H9 (cell line): ENCODE measurements around the gene LPCAT3. TPM values are rescaled to one million over a fixed set of nuclear protein-coding genes. Genes with fewer than 3 reads are reported as not detected.

Experiments
- DNase-seq: peaks from one replicate; pipeline ENCODE4 v3.0.0-alpha.2; 2017
- H2AFZ ChIP-seq: one replicate; pipeline ENCODE4 v1.6.1; 2013; ENCODE audit warnings: mild to moderate bottlenecking, low read length, control low read depth, moderate library complexity
- H2AK5ac ChIP-seq: 2 replicates; pipeline ENCODE4 v1.6.1; 2013; ENCODE audit warnings: low read length, control low read depth, mixed read lengths; ENCODE audit not compliant: insufficient read length
- H2BK120ac ChIP-seq: one replicate; pipeline ENCODE4 v1.6.1; 2013; ENCODE audit warnings: low read depth, mild to moderate bottlenecking, low read length, control low read depth, inconsistent platforms; ENCODE audit not compliant: poor library complexity, severe bottlenecking
- H2BK12ac ChIP-seq: 2 replicates; pipeline ENCODE4 v1.6.1; 2013; ENCODE audit warnings: low read length, control low read depth, mixed read lengths, low read depth; ENCODE audit not compliant: insufficient read length
- H2BK15ac ChIP-seq: 2 replicates; pipeline ENCODE4 v1.6.1; 2013; ENCODE audit warnings: low read depth, low read length, control low read depth
- H2BK20ac ChIP-seq: one replicate; pipeline ENCODE4 v1.6.1; 2013; ENCODE audit warnings: low read depth, mild to moderate bottlenecking, low read length, control low read depth, inconsistent platforms; ENCODE audit not compliant: poor library complexity, severe bottlenecking
- H2BK5ac ChIP-seq: 2 replicates; pipeline ENCODE4 v1.6.1; 2013; ENCODE audit warnings: low read length, control low read depth, mixed read lengths; ENCODE audit not compliant: insufficient read length
- H3K14ac ChIP-seq: 2 replicates; pipeline ENCODE4 v1.6.1; 2013; ENCODE audit warnings: low read length, control low read depth; ENCODE audit not compliant: insufficient read depth
- H3K18ac ChIP-seq: 2 replicates; pipeline ENCODE4 v1.6.1; 2013; ENCODE audit warnings: low read depth, mild to moderate bottlenecking, mixed read lengths, low read length, control low read depth; ENCODE audit not compliant: insufficient read length
- H3K23ac ChIP-seq: 2 replicates; pipeline ENCODE4 v1.6.1; 2013; ENCODE audit warnings: low read length, control low read depth, mixed read lengths, low read depth; ENCODE audit not compliant: insufficient read length
- H3K23me2 ChIP-seq: 2 replicates; pipeline ENCODE4 v1.6.1; 2013; ENCODE audit warnings: low read depth, mild to moderate bottlenecking, mixed read lengths, low read length, control low read depth; ENCODE audit not compliant: insufficient read length, poor library complexity, severe bottlenecking
- H3K27ac ChIP-seq: 2 replicates; pipeline ENCODE4 v1.5.1; 2013; ENCODE audit warnings: low read length, control low read depth, mixed read lengths, low read depth; ENCODE audit not compliant: insufficient read length
- H3K27me3 ChIP-seq: 2 replicates; pipeline ENCODE4 v1.6.1; 2013; ENCODE audit warnings: low read length, control low read depth, inconsistent platforms; ENCODE audit not compliant: insufficient read depth
- H3K4ac ChIP-seq: 2 replicates; pipeline ENCODE4 v1.6.1; 2013; ENCODE audit warnings: low read depth, mild to moderate bottlenecking, control low read depth, inconsistent platforms, low read length, moderate library complexity
- H3K4me1 ChIP-seq: 2 replicates; pipeline ENCODE4 v1.6.1; 2013; ENCODE audit warnings: low read length, control low read depth, inconsistent platforms; ENCODE audit not compliant: insufficient read depth
- H3K4me2 ChIP-seq: 2 replicates; pipeline ENCODE4 v1.6.1; 2013; ENCODE audit warnings: low read length, control low read depth, mixed read lengths; ENCODE audit not compliant: insufficient read length, insufficient read depth
- H3K56ac ChIP-seq: 2 replicates; pipeline ENCODE4 v1.6.1; 2013; ENCODE audit warnings: low read depth, mild to moderate bottlenecking, mixed read lengths, low read length, control low read depth; ENCODE audit not compliant: insufficient read length
- H3K79me1 ChIP-seq: 2 replicates; pipeline ENCODE4 v1.6.1; 2013; ENCODE audit warnings: low read depth, mild to moderate bottlenecking, moderate library complexity, low read length, control low read depth, inconsistent platforms; ENCODE audit not compliant: insufficient read depth, poor library complexity, severe bottlenecking
- H3K79me2 ChIP-seq: 2 replicates; pipeline ENCODE4 v1.6.1; 2013; ENCODE audit warnings: low read length, control low read depth, inconsistent platforms; ENCODE audit not compliant: insufficient read depth
- H3K9ac ChIP-seq: 2 replicates; pipeline ENCODE4 v1.6.1; 2013; ENCODE audit warnings: low read length, control low read depth, mixed read lengths; ENCODE audit not compliant: insufficient read length; ENCODE audit errors: extremely low read depth
- H3K9me3 ChIP-seq: one replicate; pipeline ENCODE4 v1.6.1; 2013; ENCODE audit warnings: low read depth, low read length, inconsistent platforms; ENCODE audit not compliant: control insufficient read depth
- H3T11ph ChIP-seq: one replicate; pipeline ENCODE4 v1.6.1; 2013; ENCODE audit warnings: mild to moderate bottlenecking, low read length, control low read depth, inconsistent platforms
- H4K20me1 ChIP-seq: one replicate; pipeline ENCODE4 v1.6.1; 2013; ENCODE audit not compliant: control insufficient read depth, insufficient read length, insufficient read depth
- H4K5ac ChIP-seq: 2 replicates; pipeline ENCODE4 v1.6.1; 2013; ENCODE audit warnings: low read depth, mild to moderate bottlenecking, mixed read lengths, low read length, control low read depth; ENCODE audit not compliant: insufficient read length
- H4K8ac ChIP-seq: replicated peaks from 2 replicates; pipeline ENCODE4 v1.6.1; 2013; ENCODE audit warnings: low read length, control low read depth, mixed read lengths, low read depth; ENCODE audit not compliant: insufficient read length
- H4K91ac ChIP-seq: 2 replicates; pipeline ENCODE4 v1.6.1; 2013; ENCODE audit warnings: low read depth, mild to moderate bottlenecking, moderate library complexity, mixed read lengths, low read length, control low read depth; ENCODE audit not compliant: insufficient read length
- H3K27ac Mint-ChIP-seq, 3 experiments: 2 replicates in 2 of 3; 3 replicates in 1 of 3; pipeline ENCODE4 v1.8.0; 2020 to 2021; ENCODE audit warnings: mixed read lengths in 3 of 3, mild to moderate bottlenecking in 1 of 3, moderate library complexity in 1 of 3
- H3K27me3 Mint-ChIP-seq: 2 replicates; pipeline ENCODE4 v1.8.0; 2021; ENCODE audit warnings: low read depth, mild to moderate bottlenecking, moderate library complexity, mixed read lengths
- H3K36me3 Mint-ChIP-seq, 3 experiments: 2 replicates in 2 of 3; 3 replicates in 1 of 3; pipeline ENCODE4 v1.8.0; 2020 to 2021; ENCODE audit warnings: low read depth in 3 of 3, mixed read lengths in 3 of 3; ENCODE audit not compliant: insufficient read depth in 1 of 3
- H3K4me1 Mint-ChIP-seq, 2 experiments: 2 replicates each; pipeline ENCODE4 v1.8.0; 2020; ENCODE audit warnings: mixed read lengths in 2 of 2
- H3K4me3 Mint-ChIP-seq, 2 experiments: 2 replicates in 1 of 2; 3 replicates in 1 of 2; pipeline ENCODE4 v1.8.0; 2020 to 2021; ENCODE audit warnings: mild to moderate bottlenecking in 2 of 2, mixed read lengths in 2 of 2, moderate library complexity in 1 of 2
- H3K9me3 Mint-ChIP-seq, 2 experiments: 2 replicates in 1 of 2; 3 replicates in 1 of 2; pipeline ENCODE4 v1.8.0; 2020; ENCODE audit warnings: mild to moderate bottlenecking in 2 of 2, mixed read lengths in 2 of 2, moderate library complexity in 1 of 2
- total RNA-seq: library from RNA; stranded (reverse); gene quantifications from 2 replicates; pipeline ENCODE4 v1.2.1, GENCODE V29; 2021
- TF ChIP-seq, protein P1 (sequence below): fragments of 200-600 bp; sonication (generic); conservative IDR thresholded peaks from 3 replicates; pipeline ENCODE4 v1.8.0; 2021; ENCODE audit warnings: antibody characterized with exemption, mild to moderate bottlenecking

The LPCAT3 gene
- total RNA-seq, 1 experiment from 2014 or later, result 47.7 TPM

GRCh38 chr12:6998715-6999451 lies 19.4 kb downstream of the LPCAT3 start:
- Histone ChIP-seq H3K23ac (no peak overlapping the region), H3K56ac (no peak overlapping the region), H2BK15ac (no peak overlapping the region), H4K5ac (no peak overlapping the region), H3K18ac (no peak overlapping the region), H3K79me1 (no peaks in the 10 kb centered on the region), H3K79me2 (no peaks in the 10 kb centered on the region), H2AK5ac (no peak overlapping the region), H2BK120ac (no peak overlapping the region), H2BK12ac (no peak overlapping the region), H2AFZ (no peak overlapping the region), H4K8ac (no peak overlapping the region), H4K20me1 (no peaks in the 10 kb centered on the region), H3K4me1 (no peaks in the 10 kb centered on the region), H3K4me2 (no peak overlapping the region), H3K14ac (no peak overlapping the region), H3K9ac (no peak overlapping the region), H3K9me3 (no peaks in the 10 kb centered on the region), H3K23me2 (no peaks in the 10 kb centered on the region), H2BK5ac (no peak overlapping the region), H4K91ac (no peak overlapping the region), H3K27me3 (no peaks in the 10 kb centered on the region), H2BK20ac (no peak overlapping the region), H3K4ac (no peak overlapping the region), H3K27ac (no peak overlapping the region), H3T11ph (no peak overlapping the region)
- TF ChIP-seq, protein P1, sequence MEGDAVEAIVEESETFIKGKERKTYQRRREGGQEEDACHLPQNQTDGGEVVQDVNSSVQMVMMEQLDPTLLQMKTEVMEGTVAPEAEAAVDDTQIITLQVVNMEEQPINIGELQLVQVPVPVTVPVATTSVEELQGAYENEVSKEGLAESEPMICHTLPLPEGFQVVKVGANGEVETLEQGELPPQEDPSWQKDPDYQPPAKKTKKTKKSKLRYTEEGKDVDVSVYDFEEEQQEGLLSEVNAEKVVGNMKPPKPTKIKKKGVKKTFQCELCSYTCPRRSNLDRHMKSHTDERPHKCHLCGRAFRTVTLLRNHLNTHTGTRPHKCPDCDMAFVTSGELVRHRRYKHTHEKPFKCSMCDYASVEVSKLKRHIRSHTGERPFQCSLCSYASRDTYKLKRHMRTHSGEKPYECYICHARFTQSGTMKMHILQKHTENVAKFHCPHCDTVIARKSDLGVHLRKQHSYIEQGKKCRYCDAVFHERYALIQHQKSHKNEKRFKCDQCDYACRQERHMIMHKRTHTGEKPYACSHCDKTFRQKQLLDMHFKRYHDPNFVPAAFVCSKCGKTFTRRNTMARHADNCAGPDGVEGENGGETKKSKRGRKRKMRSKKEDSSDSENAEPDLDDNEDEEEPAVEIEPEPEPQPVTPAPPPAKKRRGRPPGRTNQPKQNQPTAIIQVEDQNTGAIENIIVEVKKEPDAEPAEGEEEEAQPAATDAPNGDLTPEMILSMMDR, result no peak
- Mint-ChIP-seq H3K27ac (no peak overlapping the region), H3K9me3 (no peaks in the 10 kb centered on the region), H3K4me1 (no peaks in the 10 kb centered on the region), H3K27me3 (no peaks in the 10 kb centered on the region), H3K36me3 (peaks cover 8 to 24% (median 9%) of the 10 kb centered on the region in 3 experiments; a peak in 5 of 7 replicates), H3K4me3 (no peak overlapping the region)
- no peak for DNase-seq
